ENCODE results near the gene RIGI.

Gene RIGI

GRCh38 chr9:32508728-32509127, 17.3 kb downstream of the RIGI start:
- no peak for DNase-seq (ENCODE audit: insufficient read length, low spot score)
- no peak for TF ChIP-seq POLR2A (IDR thresholded peaks at IDR 0.05; ENCODE audit: low read depth, low read length)
- no peak for FAIRE-seq

- DNase-seq (ENCODE audit: insufficient read length, low spot score): no peak
- TF ChIP-seq POLR2A (IDR thresholded peaks at IDR 0.05; ENCODE audit: low read depth, low read length): no peak
- FAIRE-seq: no peak
Observed at GRCh38 chr9:32503008-32503407, 23.0 kb downstream of the RIGI start.

GRCh38 chr9:32502464-32502863, 23.5 kb downstream of the RIGI start:
- DNase-seq (ENCODE audit: insufficient read length, low spot score) (no peak), FAIRE-seq (peak; percentile 85)
- no peak for TF ChIP-seq POLR2A (IDR thresholded peaks at IDR 0.05; ENCODE audit: low read depth, low read length)

- DNase-seq (ENCODE audit: insufficient read length, low spot score) (no peak), FAIRE-seq (no peak)
- no peak for TF ChIP-seq POLR2A (IDR thresholded peaks at IDR 0.05; ENCODE audit: low read depth, low read length)
Observed at GRCh38 chr9:32501868-32502267, 24.1 kb downstream of the RIGI start.

GRCh38 chr9:32500768-32501167, 25.2 kb downstream of the RIGI start:
- FAIRE-seq (no peak), DNase-seq (ENCODE audit: insufficient read length, low spot score) (no peak)
- no peak for TF ChIP-seq POLR2A (IDR thresholded peaks at IDR 0.05; ENCODE audit: low read depth, low read length)

- DNase-seq (ENCODE audit: insufficient read length, low spot score) (no peak), FAIRE-seq (no peak)
- no peak for TF ChIP-seq POLR2A (IDR thresholded peaks at IDR 0.05; ENCODE audit: low read depth, low read length)
Observed at GRCh38 chr9:32497921-32498320, 28.1 kb downstream of the RIGI start.

GRCh38 chr9:32490601-32491000, 35.4 kb downstream of the RIGI start:
- TF ChIP-seq POLR2A (IDR thresholded peaks at IDR 0.05; ENCODE audit: low read depth, low read length): no peak
- FAIRE-seq: no peak
- DNase-seq (ENCODE audit: insufficient read length, low spot score): no peak

- DNase-seq (ENCODE audit: insufficient read length, low spot score): no peak
- FAIRE-seq: no peak
Observed at GRCh38 chr9:32487981-32488380, 38.0 kb downstream of the RIGI start.

GRCh38 chr9:32486839-32487562, 39.0 kb downstream of the RIGI start:
- TF ChIP-seq POLR2A (IDR thresholded peaks at IDR 0.05; ENCODE audit: low read depth, low read length): no peak
- DNase-seq (ENCODE audit: insufficient read length, low spot score): no peak
- no peak for FAIRE-seq

More at GRCh38 chr9:32487981-32488380, 38.0 kb downstream of the RIGI start:
- no peak for TF ChIP-seq POLR2A (IDR thresholded peaks at IDR 0.05; ENCODE audit: low read depth, low read length)

- FAIRE-seq (no peak), DNase-seq (ENCODE audit: insufficient read length, low spot score) (no peak)
- no peak for TF ChIP-seq POLR2A (IDR thresholded peaks at IDR 0.05; ENCODE audit: low read depth, low read length)
Observed at GRCh38 chr9:32483343-32483742, 42.7 kb downstream of the RIGI start.
